Measurements from ENCODE around the gene PIM3. TPM values are rescaled to one million over a fixed set of nuclear protein-coding genes. Genes with fewer than 3 reads are reported as not detected.

The PIM3 gene
- total RNA-seq, 1 experiment from 2014 or later: 15.4 TPM

DNA sequence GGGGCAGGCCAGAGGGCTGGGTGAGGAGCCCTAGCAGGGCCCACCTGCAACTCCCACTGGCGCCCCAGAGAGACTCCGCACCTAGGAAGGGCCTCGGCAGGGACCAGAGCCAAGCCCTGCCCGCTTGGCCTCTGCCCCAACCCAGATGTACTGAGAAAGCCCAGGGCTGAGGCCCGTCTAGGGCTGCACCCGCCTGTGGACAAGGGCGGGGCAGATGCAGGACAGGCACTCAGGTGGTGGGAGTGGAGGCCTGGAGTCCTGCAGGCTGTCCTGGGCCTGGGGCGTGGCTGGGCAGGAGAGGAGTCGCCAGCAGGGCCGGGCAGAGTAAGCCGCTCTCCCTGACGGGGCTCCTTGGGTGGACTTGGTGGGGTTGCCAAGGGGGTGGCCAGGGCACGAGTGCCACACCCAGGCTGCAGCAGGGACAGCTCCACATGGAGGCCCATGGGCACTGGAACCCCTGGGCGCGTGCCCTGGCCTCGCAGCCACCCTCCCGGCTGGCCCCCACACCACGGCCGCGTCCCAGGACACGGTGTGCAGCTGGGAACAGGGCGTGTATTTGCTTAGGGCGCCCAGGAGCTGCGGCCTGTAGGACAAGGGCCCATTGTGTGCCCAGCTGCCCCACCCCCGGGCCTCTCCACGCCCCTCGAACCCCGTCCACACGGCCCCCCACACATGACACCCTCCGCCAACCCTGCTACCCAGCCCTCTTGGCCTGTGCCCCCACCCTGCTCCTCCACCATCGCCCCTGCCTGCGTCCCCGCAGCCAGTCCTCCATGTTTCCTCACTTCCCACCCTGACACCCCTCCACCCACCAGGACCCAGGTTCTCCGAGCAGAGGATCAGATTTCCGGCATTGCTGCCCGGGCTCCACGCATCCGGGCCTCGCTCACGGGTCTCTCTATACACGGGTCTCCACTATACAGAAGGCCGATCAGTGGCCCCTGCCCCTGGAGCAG lies 11.3 kb upstream of the PIM3 start:
- H2AFZ ChIP-seq (ENCODE audit: low read length): no peak overlapping the region
- no peaks in the 10 kb centered on the region for H3K36me3 ChIP-seq (ENCODE audit: insufficient read depth, low read length)
- DNase-seq: no peak
- H3K4me3 ChIP-seq (ENCODE audit: low read length): no peak overlapping the region
- H4K20me1 ChIP-seq (ENCODE audit: insufficient read depth, low read depth, low read length): 0 out of 2 replicates have a peak, but pooled peaks cover 2% of the 10 kb centered on the region
- no peaks in the 10 kb centered on the region for H3K9me2 ChIP-seq (replicated peaks; ENCODE audit: insufficient read depth, low read length)
- H3K4me1 ChIP-seq (ENCODE audit: low read length): peaks cover 8% of the 10 kb centered on the region
- H3K9ac ChIP-seq (ENCODE audit: low read length): no peak overlapping the region
- H3K4me2 ChIP-seq (ENCODE audit: low read depth, low read length, poor library complexity, severe bottlenecking): no peak overlapping the region
- no peak overlapping the region for H3K27ac ChIP-seq (ENCODE audit: low read length)
- H3K9me3 ChIP-seq (ENCODE audit: low read length): no peaks in the 10 kb centered on the region
- H3K79me2 ChIP-seq (ENCODE audit: low read length): no peaks in the 10 kb centered on the region
- no peaks in the 10 kb centered on the region for H3K27me3 ChIP-seq (ENCODE audit: low read length)

DNA sequence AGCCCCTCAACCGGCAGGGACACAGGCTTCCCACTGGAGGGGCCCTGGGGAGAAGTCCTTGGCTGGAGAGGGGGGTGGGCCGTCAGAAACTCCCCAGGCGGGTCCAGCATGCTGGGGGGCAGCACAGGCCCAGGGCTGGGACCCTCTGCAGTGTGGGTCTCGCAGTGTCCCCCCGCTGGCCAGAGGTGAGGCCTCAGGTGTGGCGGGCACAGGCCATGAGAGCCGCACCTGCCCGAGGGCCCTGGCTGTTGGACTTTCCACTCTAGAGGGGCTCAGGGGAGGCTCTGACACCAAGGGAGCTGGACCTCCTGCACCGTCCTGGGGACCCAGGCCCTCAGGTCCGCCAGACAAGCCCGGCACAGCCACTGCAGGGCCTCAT lies 10.7 kb upstream of the PIM3 start:
- H3K4me3 ChIP-seq (ENCODE audit: low read length): no peak overlapping the region
- H2AFZ ChIP-seq (ENCODE audit: low read length): no peak overlapping the region
- H3K4me1 ChIP-seq (ENCODE audit: low read length): peaks cover 8% of the 10 kb centered on the region
- 0 out of 2 replicates have a peak, but pooled peaks cover 2% of the 10 kb centered on the region for H4K20me1 ChIP-seq (ENCODE audit: insufficient read depth, low read depth, low read length)
- no peak for DNase-seq
- no peaks in the 10 kb centered on the region for H3K9me2 ChIP-seq (replicated peaks; ENCODE audit: insufficient read depth, low read length)
- no peaks in the 10 kb centered on the region for H3K27me3 ChIP-seq (ENCODE audit: low read length)
- no peak overlapping the region for H3K27ac ChIP-seq (ENCODE audit: low read length)
- H3K36me3 ChIP-seq (ENCODE audit: insufficient read depth, low read length): no peaks in the 10 kb centered on the region
- H3K9me3 ChIP-seq (ENCODE audit: low read length): no peaks in the 10 kb centered on the region
- H3K79me2 ChIP-seq (ENCODE audit: low read length): no peaks in the 10 kb centered on the region
- H3K4me2 ChIP-seq (ENCODE audit: low read depth, low read length, poor library complexity, severe bottlenecking): no peak overlapping the region
- H3K9ac ChIP-seq (ENCODE audit: low read length): no peak overlapping the region

DNA sequence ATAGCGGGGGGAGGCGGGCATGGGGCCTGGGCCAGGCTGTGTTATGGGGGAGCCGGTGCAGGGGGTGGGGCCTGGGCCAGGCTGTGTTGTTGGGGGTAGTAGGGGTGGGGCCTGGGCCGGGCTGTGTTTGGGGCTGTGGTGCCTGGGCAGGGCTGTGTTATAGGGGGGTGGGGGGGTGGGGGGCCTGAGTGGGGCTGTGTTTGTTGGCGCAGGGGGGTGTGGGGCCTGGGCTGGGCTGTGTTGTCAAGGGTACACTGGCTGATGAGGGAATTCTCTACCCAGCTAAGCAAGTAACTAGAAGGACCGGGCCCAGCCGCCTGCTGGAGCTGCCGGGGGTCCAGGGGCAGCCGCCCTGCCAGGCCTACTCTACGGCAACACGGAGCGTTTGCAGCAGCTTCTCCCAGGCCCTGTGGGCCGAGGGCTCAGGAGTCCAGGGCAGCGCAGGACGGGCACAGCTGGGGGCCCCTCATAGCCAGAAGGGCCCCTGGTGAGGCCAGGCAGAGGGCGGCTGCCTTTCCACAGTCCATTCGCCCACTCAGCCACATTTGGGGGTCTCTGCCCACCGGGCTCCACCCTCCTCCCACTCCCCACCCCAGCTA lies 10.1 kb upstream of the PIM3 start:
- Histone ChIP-seq H3K9me3 (ENCODE audit: low read length) (no peaks in the 10 kb centered on the region), H3K4me3 (ENCODE audit: low read length) (no peak overlapping the region), H3K9ac (ENCODE audit: low read length) (no peak overlapping the region), H3K27me3 (ENCODE audit: low read length) (no peaks in the 10 kb centered on the region), H3K4me1 (ENCODE audit: low read length) (peaks cover 8% of the 10 kb centered on the region), H3K4me2 (ENCODE audit: low read depth, low read length, poor library complexity, severe bottlenecking) (no peak overlapping the region), H3K9me2 (replicated peaks; ENCODE audit: insufficient read depth, low read length) (no peaks in the 10 kb centered on the region), H3K36me3 (ENCODE audit: insufficient read depth, low read length) (no peaks in the 10 kb centered on the region), H4K20me1 (ENCODE audit: insufficient read depth, low read depth, low read length) (0 out of 2 replicates have a peak, but pooled peaks cover 2% of the 10 kb centered on the region), H2AFZ (ENCODE audit: low read length) (no peak overlapping the region), H3K79me2 (ENCODE audit: low read length) (no peaks in the 10 kb centered on the region), H3K27ac (ENCODE audit: low read length) (no peak overlapping the region)
- DNase-seq: no peak

DNA sequence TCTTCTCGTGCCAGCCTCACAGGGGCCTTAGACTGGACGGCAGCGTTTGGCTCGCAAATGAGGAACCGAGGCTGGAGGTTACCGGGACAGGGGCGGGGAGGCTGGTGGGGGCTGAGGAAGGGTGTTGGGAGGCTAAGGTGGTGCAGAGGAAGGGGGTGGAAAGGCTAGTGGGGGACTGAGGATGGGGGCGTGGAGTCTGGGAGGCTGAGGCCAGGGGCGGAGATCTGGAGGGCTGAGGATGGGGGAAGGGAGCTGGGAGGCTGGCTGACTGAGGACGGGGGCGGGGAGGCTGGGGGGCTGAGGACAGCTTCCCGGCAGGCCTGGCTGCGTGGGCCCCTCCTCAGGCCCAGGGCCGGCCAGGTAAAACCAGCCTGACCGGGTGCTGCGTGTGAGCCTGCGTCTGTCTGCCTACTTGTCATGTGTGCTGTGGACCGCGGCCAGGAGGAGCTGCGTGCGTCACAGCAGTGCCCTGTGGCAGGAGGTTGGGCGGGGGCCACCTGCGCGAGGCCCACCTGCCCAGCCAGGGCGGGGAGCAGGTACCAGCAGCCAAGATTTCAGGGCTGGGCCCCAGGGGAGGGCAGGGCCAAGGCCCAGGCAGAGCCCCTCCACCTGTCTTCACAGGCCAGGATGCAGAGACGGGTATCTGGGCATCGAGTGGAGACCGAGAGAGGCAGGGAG lies 9.4 kb upstream of the PIM3 start:
- Histone ChIP-seq H2AFZ (ENCODE audit: low read length) (no peak overlapping the region), H3K4me2 (ENCODE audit: low read depth, low read length, poor library complexity, severe bottlenecking) (no peak overlapping the region), H3K27me3 (ENCODE audit: low read length) (no peaks in the 10 kb centered on the region), H3K9me3 (ENCODE audit: low read length) (no peaks in the 10 kb centered on the region), H3K36me3 (ENCODE audit: insufficient read depth, low read length) (no peaks in the 10 kb centered on the region), H3K4me1 (ENCODE audit: low read length) (peaks cover 8% of the 10 kb centered on the region), H3K79me2 (ENCODE audit: low read length) (no peaks in the 10 kb centered on the region), H4K20me1 (ENCODE audit: insufficient read depth, low read depth, low read length) (0 out of 2 replicates have a peak, but pooled peaks cover 2% of the 10 kb centered on the region), H3K4me3 (ENCODE audit: low read length) (no peak overlapping the region), H3K9me2 (replicated peaks; ENCODE audit: insufficient read depth, low read length) (no peaks in the 10 kb centered on the region), H3K27ac (ENCODE audit: low read length) (no peak overlapping the region), H3K9ac (ENCODE audit: low read length) (no peak overlapping the region)
- DNase-seq: no peak

DNA sequence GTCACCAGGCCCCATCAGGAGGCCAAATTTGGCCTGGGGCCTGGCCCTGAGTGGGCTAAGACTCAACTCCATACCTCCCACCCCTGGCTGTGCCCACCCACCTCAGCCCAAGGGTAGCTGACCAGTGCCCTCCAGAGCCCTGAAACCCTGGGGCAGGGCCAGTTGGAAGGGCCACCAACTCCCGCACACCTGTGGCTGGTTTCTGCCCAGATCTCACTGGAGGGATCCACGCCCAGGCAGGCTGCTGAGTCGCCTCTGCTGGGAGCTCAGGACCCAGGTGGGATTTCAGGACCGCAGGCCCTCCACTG lies 8.9 kb upstream of the PIM3 start:
- Histone ChIP-seq H3K27ac (ENCODE audit: low read length) (no peak overlapping the region), H3K9ac (ENCODE audit: low read length) (no peak overlapping the region), H4K20me1 (ENCODE audit: insufficient read depth, low read depth, low read length) (0 out of 2 replicates have a peak, but pooled peaks cover 2% of the 10 kb centered on the region), H3K9me3 (ENCODE audit: low read length) (no peaks in the 10 kb centered on the region), H3K79me2 (ENCODE audit: low read length) (no peaks in the 10 kb centered on the region), H3K4me2 (ENCODE audit: low read depth, low read length, poor library complexity, severe bottlenecking) (no peak overlapping the region), H3K36me3 (ENCODE audit: insufficient read depth, low read length) (no peaks in the 10 kb centered on the region), H3K9me2 (replicated peaks; ENCODE audit: insufficient read depth, low read length) (no peaks in the 10 kb centered on the region), H3K27me3 (ENCODE audit: low read length) (no peaks in the 10 kb centered on the region), H3K4me3 (ENCODE audit: low read length) (no peak overlapping the region), H2AFZ (ENCODE audit: low read length) (no peak overlapping the region), H3K4me1 (ENCODE audit: low read length) (peaks cover 8% of the 10 kb centered on the region)
- no peak for DNase-seq

DNA sequence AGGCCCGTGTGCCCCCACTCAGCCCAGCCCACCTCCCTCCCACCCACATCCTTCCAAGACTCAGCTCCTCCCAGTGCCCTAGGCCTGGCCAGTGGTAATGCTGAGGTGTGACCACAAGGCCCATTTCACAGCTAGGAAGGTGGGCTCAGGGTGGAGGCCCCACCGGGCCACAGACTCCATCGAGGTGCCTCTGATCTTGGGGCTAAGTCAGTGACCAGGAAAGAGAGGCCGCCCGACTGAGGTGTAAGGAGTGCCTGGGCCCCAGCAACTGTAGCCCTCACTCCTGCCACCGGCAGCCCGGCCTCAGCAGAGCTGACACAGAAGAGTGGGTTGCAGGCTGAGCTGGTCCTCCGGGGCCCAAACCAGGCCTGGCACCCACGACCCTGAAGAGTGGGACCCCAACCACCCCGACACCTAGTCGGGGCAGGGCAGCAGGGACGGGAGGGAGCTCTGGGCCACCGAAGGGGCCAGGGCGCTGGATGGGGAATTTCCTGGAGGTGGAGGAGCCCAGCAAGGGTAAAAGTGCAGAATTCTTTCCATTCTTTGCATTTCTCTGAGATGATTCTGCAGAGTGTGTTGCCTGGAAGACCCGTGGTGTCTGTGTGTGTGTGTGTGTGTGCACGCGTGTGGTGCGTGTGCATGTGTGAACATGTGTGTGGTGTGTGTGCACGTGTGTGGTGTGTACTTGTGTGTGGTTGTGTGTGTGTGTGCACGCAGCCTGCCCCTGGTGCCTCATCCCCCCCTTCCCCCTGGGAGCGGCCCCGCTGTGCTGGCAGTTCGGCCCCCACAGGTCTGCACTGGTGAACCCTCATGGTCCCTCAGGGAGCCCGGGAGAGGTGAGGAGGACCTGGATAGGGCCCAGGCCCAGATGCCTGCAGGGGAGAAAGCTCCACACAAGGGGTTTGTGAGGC lies 8.3 kb upstream of the PIM3 start:
- no peak overlapping the region for H3K4me2 ChIP-seq (ENCODE audit: low read depth, low read length, poor library complexity, severe bottlenecking)
- no peak for DNase-seq
- H2AFZ ChIP-seq (ENCODE audit: low read length): no peak overlapping the region

DNA sequence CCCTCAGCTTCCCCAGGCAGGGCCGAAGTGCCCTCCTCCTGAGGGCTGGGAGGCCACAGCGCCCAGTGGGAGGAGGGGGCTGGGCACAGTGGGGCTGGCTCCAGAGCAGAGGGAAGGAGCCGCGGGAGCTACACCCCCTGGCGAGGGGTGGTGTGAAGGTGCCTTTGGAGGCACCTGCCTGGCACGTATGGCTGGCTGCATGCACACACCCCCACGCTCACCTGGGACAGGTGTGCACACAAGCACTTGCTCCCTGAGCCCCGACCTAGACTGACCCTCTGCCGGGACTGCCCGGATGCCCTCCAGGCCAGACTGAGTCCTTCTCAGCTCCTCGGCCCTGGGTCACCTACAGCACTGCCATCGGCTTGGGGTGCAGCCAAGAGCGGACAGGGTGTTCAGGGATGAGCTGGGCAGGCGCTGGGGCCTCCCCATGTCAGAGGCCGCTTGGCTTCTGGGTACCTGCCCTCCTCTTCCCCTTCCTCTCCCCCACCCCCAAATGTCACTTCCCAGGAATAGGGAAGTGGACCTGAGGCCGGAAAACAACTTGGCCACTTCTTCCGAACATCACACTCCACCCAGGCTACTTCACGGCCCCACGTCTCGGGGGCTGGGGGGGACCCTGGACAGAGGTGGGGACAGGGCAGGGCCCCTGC lies 7.4 kb upstream of the PIM3 start:
- Histone ChIP-seq H3K9ac (ENCODE audit: low read length) (no peak overlapping the region), H3K9me3 (ENCODE audit: low read length) (no peaks in the 10 kb centered on the region), H3K9me2 (replicated peaks; ENCODE audit: insufficient read depth, low read length) (no peaks in the 10 kb centered on the region), H3K4me2 (ENCODE audit: low read depth, low read length, poor library complexity, severe bottlenecking) (no peak overlapping the region), H3K4me1 (ENCODE audit: low read length) (peaks cover 8% of the 10 kb centered on the region), H3K79me2 (ENCODE audit: low read length) (no peaks in the 10 kb centered on the region), H2AFZ (ENCODE audit: low read length) (no peak overlapping the region), H3K36me3 (ENCODE audit: insufficient read depth, low read length) (no peaks in the 10 kb centered on the region), H4K20me1 (ENCODE audit: insufficient read depth, low read depth, low read length) (0 out of 2 replicates have a peak, but pooled peaks cover 2% of the 10 kb centered on the region), H3K27me3 (ENCODE audit: low read length) (no peaks in the 10 kb centered on the region), H3K27ac (ENCODE audit: low read length) (no peak overlapping the region), H3K4me3 (ENCODE audit: low read length) (no peak overlapping the region)
- no peak for DNase-seq

More for the DNA sequence above, 8.3 kb upstream of the PIM3 start:
- H3K36me3 ChIP-seq (ENCODE audit: insufficient read depth, low read length): no peaks in the 10 kb centered on the region
- no peak overlapping the region for H3K9ac ChIP-seq (ENCODE audit: low read length)
- no peaks in the 10 kb centered on the region for H3K9me3 ChIP-seq (ENCODE audit: low read length)
- H3K27me3 ChIP-seq (ENCODE audit: low read length): no peaks in the 10 kb centered on the region
- no peak overlapping the region for H3K4me3 ChIP-seq (ENCODE audit: low read length)
- H3K79me2 ChIP-seq (ENCODE audit: low read length): no peaks in the 10 kb centered on the region
- H4K20me1 ChIP-seq (ENCODE audit: insufficient read depth, low read depth, low read length): 0 out of 2 replicates have a peak, but pooled peaks cover 2% of the 10 kb centered on the region
- H3K9me2 ChIP-seq (replicated peaks; ENCODE audit: insufficient read depth, low read length): no peaks in the 10 kb centered on the region
- H3K27ac ChIP-seq (ENCODE audit: low read length): no peak overlapping the region
- peaks cover 8% of the 10 kb centered on the region for H3K4me1 ChIP-seq (ENCODE audit: low read length)

Data from Karpas-422 (cell line).